ES-I3 (cell line): ENCODE data around the gene EGFLAM.

ENCODE experiments used
- H3K36me3 ChIP-seq: 2 replicates; pipeline ENCODE4 v1.6.1; 2013; ENCODE audit warnings: mild to moderate bottlenecking, low read length, control low read depth, moderate library complexity; ENCODE audit not compliant: insufficient read depth
- H3K4me1 ChIP-seq: 2 replicates; pipeline ENCODE4 v1.6.1; 2013; ENCODE audit warnings: mild to moderate bottlenecking, control low read depth, low read length; ENCODE audit not compliant: insufficient read depth
- H3K9ac ChIP-seq: 2 replicates; pipeline ENCODE4 v1.6.1; 2013; ENCODE audit warnings: low read depth, mild to moderate bottlenecking, low read length, moderate library complexity
- H3K9me3 ChIP-seq: 2 replicates; pipeline ENCODE4 v1.6.1; 2013; ENCODE audit warnings: mild to moderate bottlenecking, low read length, moderate library complexity; ENCODE audit not compliant: control insufficient read depth, insufficient read depth

Gene EGFLAM

GRCh38 chr5:38434966-38435705, 176.8 kb downstream of the EGFLAM start:
- no peaks in the 10 kb centered on the region for H3K9me3 ChIP-seq
- no peak overlapping the region for H3K9ac ChIP-seq

GRCh38 chr5:38438757-38439156, 180.4 kb downstream of the EGFLAM start:
- no peaks in the 10 kb centered on the region for H3K36me3 ChIP-seq
- peaks cover 3% of the 10 kb centered on the region; the same call in 1 of the 2 replicates for H3K4me1 ChIP-seq

More at GRCh38 chr5:38434966-38435705, 176.8 kb downstream of the EGFLAM start:
- Histone ChIP-seq H3K4me1 (peaks cover 4% of the 10 kb centered on the region; the same call in 1 of the 2 replicates), H3K36me3 (no peaks in the 10 kb centered on the region)

GRCh38 chr5:38441453-38442246, 183.3 kb downstream of the EGFLAM start:
- Histone ChIP-seq H3K9ac (no peak overlapping the region), H3K4me1 (no peaks in the 10 kb centered on the region; the same call in 1 of the 2 replicates), H3K9me3 (no peaks in the 10 kb centered on the region), H3K36me3 (no peaks in the 10 kb centered on the region)

More at GRCh38 chr5:38438757-38439156, 180.4 kb downstream of the EGFLAM start:
- no peaks in the 10 kb centered on the region for H3K9me3 ChIP-seq
- no peak overlapping the region for H3K9ac ChIP-seq

GRCh38 chr5:38442247-38442573, 183.9 kb downstream of the EGFLAM start:
- H3K9ac ChIP-seq, result no peak overlapping the region
- no peaks in the 10 kb centered on the region for H3K9me3 ChIP-seq
- no peaks in the 10 kb centered on the region for H3K36me3 ChIP-seq
- H3K4me1 ChIP-seq, result no peaks in the 10 kb centered on the region

GRCh38 chr5:38443390-38443789, 185.0 kb downstream of the EGFLAM start:
- Histone ChIP-seq H3K4me1 (no peaks in the 10 kb centered on the region), H3K9me3 (no peaks in the 10 kb centered on the region), H3K36me3 (no peaks in the 10 kb centered on the region), H3K9ac (no peak overlapping the region)

- no peak overlapping the region for H3K9ac ChIP-seq
- no peaks in the 10 kb centered on the region for H3K36me3 ChIP-seq
- H3K9me3 ChIP-seq, result no peaks in the 10 kb centered on the region
- H3K4me1 ChIP-seq, result no peaks in the 10 kb centered on the region
These were observed 187.1 kb downstream of the EGFLAM start for GRCh38 chr5:38445374-38446028.

GRCh38 chr5:38446029-38446522, 187.7 kb downstream of the EGFLAM start:
- Histone ChIP-seq H3K9ac (no peak overlapping the region), H3K4me1 (no peaks in the 10 kb centered on the region), H3K36me3 (no peaks in the 10 kb centered on the region)

GRCh38 chr5:38447056-38447455, 188.7 kb downstream of the EGFLAM start:
- no peaks in the 10 kb centered on the region for H3K9me3 ChIP-seq
- H3K9ac ChIP-seq, result no peak overlapping the region
- H3K4me1 ChIP-seq, result no peaks in the 10 kb centered on the region
- H3K36me3 ChIP-seq, result no peaks in the 10 kb centered on the region

More at GRCh38 chr5:38446029-38446522, 187.7 kb downstream of the EGFLAM start:
- no peaks in the 10 kb centered on the region for H3K9me3 ChIP-seq

- H3K9ac ChIP-seq, result no peak overlapping the region
- H3K9me3 ChIP-seq, result no peaks in the 10 kb centered on the region
- no peaks in the 10 kb centered on the region for H3K4me1 ChIP-seq
- no peaks in the 10 kb centered on the region for H3K36me3 ChIP-seq
These were observed 189.4 kb downstream of the EGFLAM start for GRCh38 chr5:38447786-38448185.

- no peaks in the 10 kb centered on the region for H3K4me1 ChIP-seq
- no peaks in the 10 kb centered on the region for H3K36me3 ChIP-seq
- H3K9me3 ChIP-seq, result no peaks in the 10 kb centered on the region
- no peak overlapping the region for H3K9ac ChIP-seq
These were observed 190.4 kb downstream of the EGFLAM start for GRCh38 chr5:38448568-38449350.

GRCh38 chr5:38450627-38451026, 192.3 kb downstream of the EGFLAM start:
- no peaks in the 10 kb centered on the region for H3K9me3 ChIP-seq
- H3K9ac ChIP-seq, result no peak overlapping the region
- H3K4me1 ChIP-seq, result no peaks in the 10 kb centered on the region
- no peaks in the 10 kb centered on the region for H3K36me3 ChIP-seq

GRCh38 chr5:38451074-38451725, 192.8 kb downstream of the EGFLAM start:
- Histone ChIP-seq H3K9ac (no peak overlapping the region), H3K9me3 (no peaks in the 10 kb centered on the region), H3K4me1 (no peaks in the 10 kb centered on the region), H3K36me3 (no peaks in the 10 kb centered on the region)

GRCh38 chr5:38452201-38452600, 193.8 kb downstream of the EGFLAM start:
- Histone ChIP-seq H3K36me3 (no peaks in the 10 kb centered on the region), H3K9ac (no peak overlapping the region), H3K4me1 (no peaks in the 10 kb centered on the region), H3K9me3 (no peaks in the 10 kb centered on the region)
